Left renal cortex interstitium (tissue), 4 donors: ENCODE measurements around the gene TEX22. TPM values are rescaled to one million over a fixed set of nuclear protein-coding genes. Genes with fewer than 3 reads are reported as not detected.

Source experiments
- DNase-seq, 4 donors: peaks; one replicate each; pipeline ENCODE4 v3.0.0-alpha.2; 2013; ENCODE audit warnings: low read depth in 4 of 4, low spot score in 2 of 4, missing footprints in 1 of 4
- polyA plus RNA-seq, 4 donors: library from polyadenylated mRNA; unstranded; fragments of 120-200 nt; gene quantifications; one replicate each; pipeline ENCODE4 v1.2.1, GENCODE V29; 2013; ENCODE audit not compliant: insufficient read length in 4 of 4

Gene TEX22
- polyA plus RNA-seq, 4 donors: 1.0 to 4.4 (median 2.4) TPM

DNA sequence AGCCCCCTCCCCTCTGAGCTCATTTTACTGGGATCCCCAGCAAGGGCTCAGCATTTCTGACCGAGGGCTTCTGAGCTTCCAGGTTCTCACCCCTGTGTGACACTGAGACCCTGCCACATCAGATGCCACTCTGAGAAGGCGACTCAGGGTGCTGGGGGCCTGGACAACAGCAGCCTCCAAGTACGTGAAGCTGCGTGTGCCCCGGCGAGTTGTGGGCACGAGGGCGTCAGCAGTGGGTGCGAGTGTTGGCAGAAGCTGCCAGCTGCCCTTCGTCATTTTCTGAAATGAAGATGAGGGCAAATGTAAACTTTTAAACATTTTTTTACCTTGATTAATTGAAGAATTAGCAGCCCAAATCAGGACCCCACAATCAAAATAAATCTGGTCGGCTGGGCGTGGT is 32.7 kb upstream of the TEX22 start:
- no peak for DNase-seq

DNA sequence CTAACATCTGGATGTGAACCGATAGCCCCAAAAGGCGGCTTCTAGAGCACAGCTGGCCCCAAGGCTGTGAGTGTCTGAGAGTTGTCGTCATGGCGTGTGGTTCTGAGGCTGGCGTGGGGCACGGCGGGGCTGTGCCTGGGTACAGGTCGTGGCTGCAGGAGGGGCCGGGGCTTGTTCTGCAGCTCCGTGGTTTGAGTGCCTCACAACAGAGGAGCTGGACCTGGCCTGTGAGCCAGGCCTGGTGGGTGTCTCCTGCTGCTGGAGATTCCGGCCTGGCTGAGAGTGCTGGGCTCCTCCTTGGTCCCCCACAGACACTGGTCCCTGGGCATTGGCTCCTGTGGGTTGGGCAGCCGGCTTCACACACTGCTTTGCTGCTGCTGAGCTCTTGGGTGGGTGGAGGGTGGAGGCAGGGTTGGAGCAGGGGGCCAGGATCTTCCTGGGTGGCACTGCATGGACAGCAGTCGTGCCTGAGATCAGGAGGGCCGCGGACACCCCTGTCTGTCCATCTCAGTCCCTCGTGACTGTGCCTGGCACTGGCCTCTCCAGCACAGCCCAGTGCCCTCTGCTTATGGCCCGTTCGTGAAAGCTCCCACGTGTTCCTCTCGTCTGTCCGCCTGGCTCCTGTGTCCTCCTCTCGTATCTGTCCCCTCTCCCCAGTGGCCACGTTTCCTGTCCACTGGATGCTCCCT is 31.8 kb upstream of the TEX22 start:
- DNase-seq: no peak

- no peak for DNase-seq
Measured at GRCh38 chr14:105367116-105368031, 31.0 kb upstream of the TEX22 start.

DNA sequence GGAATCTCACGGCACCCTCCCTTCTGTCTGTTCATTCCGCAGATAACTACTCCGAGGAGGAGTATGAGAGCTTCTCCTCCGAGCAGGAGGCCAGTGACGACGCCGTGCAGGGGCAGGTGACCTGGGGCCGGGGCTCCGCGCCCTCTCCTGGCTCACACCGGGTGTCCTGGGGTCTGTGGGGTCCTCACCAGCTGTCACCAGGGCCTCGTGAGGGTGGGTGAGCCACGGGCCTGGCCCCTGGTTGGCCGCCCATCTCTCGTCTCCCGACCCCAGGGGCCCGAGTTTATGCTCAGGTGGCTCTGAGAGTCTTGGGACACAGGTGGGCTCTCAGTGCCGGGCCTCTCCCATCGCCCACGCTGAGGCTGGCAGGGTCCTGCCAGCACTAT is 30.3 kb upstream of the TEX22 start:
- DNase-seq: no peak

DNA sequence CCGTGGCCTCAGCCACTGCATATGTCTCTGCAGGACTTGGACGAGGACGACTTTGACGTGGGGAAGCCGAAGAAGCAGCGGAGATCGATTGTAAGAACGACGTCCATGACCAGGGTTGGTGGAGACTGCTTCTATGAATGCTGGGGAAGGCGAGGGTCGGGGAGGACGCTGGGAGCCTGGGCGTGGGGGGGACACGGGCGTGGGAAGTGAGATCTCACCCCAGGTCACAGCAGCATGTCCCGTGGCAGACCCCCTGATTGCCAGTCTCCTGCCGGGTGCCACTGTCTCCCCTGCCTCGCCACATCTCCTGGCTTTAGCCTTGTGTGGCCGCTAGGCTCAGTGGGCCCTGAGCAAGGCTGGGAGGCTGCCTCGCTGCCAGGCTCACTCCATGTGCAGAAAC is 29.9 kb upstream of the TEX22 start:
- no peak for DNase-seq

DNA sequence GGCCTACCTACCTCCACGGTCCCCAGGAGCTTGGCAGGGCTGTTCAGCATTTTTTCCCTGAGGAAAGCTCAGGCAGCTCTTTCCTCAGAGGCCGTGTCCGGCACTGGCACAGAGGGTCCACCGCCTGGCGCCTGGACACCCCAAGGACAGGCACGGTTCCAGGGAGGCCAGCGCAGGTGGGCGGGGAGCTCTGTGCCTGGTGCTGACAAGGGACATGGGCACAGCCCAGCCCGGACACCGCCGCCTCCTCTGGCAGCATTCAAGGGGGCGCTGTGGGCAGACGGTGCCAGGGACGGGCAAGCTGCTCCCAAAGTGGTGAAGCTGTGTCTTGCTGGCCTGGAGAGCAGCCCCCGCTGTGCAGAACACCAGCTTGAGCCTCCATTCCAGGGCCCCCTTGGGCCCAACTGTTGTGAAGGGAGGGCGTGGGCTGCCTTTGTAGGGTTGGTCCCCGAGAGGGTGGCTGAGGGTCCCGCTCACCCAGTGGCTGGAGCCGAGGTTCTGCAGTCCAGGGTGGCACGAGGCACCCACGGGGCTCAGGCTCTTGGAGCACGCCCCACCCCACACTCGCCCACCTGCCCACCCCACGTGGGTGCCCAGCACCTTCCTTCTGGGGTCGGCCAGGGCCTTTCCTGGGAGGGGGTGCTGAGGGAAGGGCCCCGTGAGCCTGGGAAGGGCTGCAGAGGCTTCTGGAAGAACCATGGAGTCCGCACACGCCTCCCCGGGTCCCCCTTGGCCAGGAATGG is 29.3 kb upstream of the TEX22 start:
- no peak for DNase-seq

DNA sequence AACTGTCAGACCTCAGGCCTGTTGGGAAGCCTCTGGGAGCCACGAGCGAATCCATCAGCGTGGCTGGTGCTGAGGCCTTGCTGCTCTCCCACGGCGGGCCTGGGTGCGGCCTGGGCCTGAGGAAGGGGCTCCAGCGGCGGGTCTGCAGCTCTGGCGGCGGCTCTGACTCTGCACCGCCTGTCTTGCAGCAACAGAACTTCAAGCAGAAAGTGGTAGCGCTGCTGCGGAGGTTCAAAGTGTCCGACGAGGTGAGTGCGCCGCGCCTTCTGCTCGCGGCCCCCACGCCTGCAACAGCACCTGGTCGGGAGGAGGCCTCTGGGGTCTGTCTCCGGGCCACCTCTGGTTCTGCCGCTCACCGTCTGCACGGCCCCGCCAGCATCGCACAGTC is 28.7 kb upstream of the TEX22 start:
- DNase-seq: no peak

GRCh38 chr14:105374389-105374788 is 23.9 kb upstream of the TEX22 start:
- no peak for DNase-seq

- no peak for DNase-seq
Measured at GRCh38 chr14:105375635-105376057, 22.7 kb upstream of the TEX22 start.

- DNase-seq: no peak
Measured at GRCh38 chr14:105376521-105377440, 21.6 kb upstream of the TEX22 start.

GRCh38 chr14:105377555-105378182 is 20.7 kb upstream of the TEX22 start:
- DNase-seq: no peak

DNA sequence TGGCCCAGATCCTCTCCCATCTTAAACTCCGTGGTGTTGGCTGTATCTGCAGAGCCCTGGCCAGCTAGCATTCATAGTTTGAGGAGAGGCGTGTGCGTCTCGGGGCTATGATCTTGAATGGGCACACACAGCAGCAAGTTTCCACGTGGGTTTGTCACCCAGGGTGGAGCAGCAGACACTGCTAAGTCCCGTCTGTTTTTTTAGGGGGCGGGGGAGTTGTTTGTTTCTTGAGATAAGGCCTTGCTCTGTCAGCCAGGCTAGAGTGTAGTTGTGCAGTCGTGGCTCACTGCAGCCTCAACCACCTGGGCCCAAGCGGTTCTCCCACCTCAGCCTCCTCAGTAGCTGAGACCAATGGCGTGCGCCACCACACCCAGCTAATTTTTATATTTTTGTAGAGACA is 20.1 kb upstream of the TEX22 start:
- no peak for DNase-seq

DNA sequence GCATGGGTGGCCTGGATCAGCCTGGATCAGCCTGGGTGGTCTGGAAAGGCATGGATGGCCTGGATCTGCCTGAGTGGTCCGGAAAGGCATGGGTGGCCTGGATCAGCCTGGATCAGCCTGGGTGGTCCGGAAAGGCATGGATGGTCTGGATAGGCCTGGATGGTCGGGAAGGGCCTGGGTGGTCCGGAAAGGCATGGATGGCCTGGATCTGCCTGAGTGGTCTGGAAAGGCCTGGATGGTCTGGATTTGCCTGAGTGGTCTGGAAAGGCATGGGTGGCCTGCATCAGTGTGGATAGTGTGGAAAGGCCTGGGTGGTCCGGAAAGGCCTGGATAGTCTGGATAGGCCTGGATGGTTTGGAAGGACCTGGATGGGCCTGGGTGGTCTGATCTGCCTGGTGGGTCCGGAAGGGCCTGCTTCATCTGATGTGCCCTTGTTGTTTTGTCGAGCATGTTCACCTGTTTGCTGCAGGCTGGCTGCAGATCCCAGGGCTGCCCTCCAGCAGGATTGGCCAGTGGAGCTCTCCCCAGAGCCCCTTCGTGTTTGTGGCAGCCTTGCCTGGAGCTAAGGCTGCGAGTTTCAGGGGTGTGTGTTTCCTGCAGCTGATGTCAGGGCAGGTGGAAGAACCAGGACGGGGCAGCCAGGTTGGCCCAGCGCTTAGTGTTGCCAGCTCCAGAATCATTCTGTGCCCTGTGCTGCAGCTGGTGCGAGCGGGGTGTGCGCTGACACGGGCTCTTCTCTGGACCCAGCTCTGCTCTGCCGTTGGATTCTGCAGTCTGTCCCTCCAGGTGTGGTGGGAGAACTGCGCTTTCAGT is 19.3 kb upstream of the TEX22 start:
- DNase-seq: no peak

GRCh38 chr14:105379946-105380345 is 18.4 kb upstream of the TEX22 start:
- no peak for DNase-seq

DNA sequence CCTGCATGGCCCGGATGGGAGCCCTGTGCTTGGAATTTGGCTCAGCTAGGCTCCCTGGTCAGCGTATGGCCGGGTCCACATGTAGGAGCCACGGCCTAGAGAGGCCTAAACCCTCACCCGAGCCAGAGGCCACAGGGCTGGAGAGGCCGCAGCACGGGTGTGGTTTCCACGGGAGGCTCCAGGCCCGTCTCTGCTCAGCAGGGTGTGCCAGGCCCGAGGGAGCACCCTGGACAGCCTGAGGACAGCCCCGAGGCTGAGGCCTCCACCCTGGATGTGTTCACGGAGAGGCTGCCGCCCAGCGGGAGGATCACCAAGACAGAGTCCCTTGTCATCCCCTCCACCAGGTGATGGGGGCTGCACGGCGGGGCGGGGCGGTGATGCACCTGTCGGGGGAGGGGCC is 17.6 kb upstream of the TEX22 start:
- no peak for DNase-seq

- no peak for DNase-seq
Measured at GRCh38 chr14:105381446-105382342, 16.6 kb upstream of the TEX22 start.

- DNase-seq: no peak
Measured at GRCh38 chr14:105382343-105383082, 15.8 kb upstream of the TEX22 start.
